Measurements from ENCODE around the gene SULT2A1. TPM values are rescaled to one million over a fixed set of nuclear protein-coding genes. Genes with fewer than 3 reads are reported as not detected.
A peak's percentile ranks its signal among the peaks of the same experiment; 100 is the strongest.
"Not testable (repeated sequence)": the region's sequence is repeated elsewhere in the genome, so short reads cannot be mapped to it uniquely, and the experiment has no call there.

The SULT2A1 gene, protein sequence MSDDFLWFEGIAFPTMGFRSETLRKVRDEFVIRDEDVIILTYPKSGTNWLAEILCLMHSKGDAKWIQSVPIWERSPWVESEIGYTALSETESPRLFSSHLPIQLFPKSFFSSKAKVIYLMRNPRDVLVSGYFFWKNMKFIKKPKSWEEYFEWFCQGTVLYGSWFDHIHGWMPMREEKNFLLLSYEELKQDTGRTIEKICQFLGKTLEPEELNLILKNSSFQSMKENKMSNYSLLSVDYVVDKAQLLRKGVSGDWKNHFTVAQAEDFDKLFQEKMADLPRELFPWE
- not detected for polyA plus RNA-seq (ENCODE audit: low read depth in 6 of 6)

DNA sequence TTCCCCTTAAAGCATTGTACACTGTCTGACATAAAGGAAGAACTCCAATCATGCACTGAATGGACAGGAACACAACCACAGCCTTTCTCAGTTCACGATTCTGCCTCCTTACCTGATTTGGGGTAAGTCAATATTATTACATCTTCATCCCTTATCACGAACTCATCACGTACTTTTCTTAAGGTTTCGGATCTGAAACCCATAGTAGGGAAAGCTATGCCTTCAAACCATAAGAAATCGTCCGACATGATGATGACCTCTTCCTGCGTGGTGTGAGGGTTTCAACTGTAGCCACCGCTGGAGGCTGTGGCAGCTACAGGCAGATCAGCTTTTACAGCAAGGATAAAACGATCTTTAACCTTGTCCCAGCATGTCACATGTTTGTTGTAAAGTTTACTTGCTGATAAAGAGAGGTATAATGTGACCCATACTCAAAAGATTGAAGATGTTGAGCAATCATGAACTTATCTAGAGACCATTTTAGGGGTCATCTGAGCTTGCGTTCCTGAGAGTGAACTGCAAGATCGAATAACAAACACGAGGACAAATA, at the start of gene SULT2A1:
Gene SULT2A1, minus strand, starts transcription at position 306 of the 550 bp plus-strand sequence. Its CDS starts 58 bp downstream, at position 248.
- DNase-seq (no peak), ATAC-seq (ENCODE audit: low read depth in 2 of 2) (no peak)
- Mint-ChIP-seq H3K9me3 (peaks cover 0 to 5% (median 0%) of the 10 kb centered on the region in 7 donors), H3K4me3 (no peak within 1 kb of the TSS), H3K36me3 (no peaks in the 10 kb centered on the region), H3K4me1 (no peaks in the 10 kb centered on the region), H3K27me3 (peaks cover 28 to 37% (median 32%) of the 10 kb centered on the region in 3 donors), H3K27ac (no peak within 1 kb of the TSS)

DNA sequence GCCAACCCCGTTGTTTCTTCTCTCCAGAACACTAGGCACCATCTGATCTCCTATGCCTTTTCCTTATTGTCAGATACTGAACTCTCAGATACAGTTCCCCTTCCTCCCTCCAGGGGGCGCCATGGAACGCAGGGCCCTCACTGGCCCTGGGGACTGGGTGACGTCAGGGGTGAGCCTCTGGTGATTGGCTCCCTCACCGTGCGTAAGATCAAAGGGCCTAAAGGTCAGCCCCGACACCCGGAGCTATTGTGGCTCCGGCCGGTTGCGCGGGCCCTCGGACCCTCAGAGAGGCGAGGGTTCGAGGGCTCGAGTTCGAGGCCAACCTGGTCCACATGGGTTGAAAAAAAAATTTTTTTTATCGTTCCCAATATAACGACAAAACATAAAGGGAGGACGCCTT, 42.5 kb upstream of the SULT2A1 start:
- not testable (repeated sequence) for ATAC-seq (ENCODE audit: low read depth in 2 of 2); DNase-seq; H3K4me3 Mint-ChIP-seq; H3K4me1 Mint-ChIP-seq; H3K27ac Mint-ChIP-seq; H3K36me3 Mint-ChIP-seq; H3K9me3 Mint-ChIP-seq; H3K27me3 Mint-ChIP-seq

DNA sequence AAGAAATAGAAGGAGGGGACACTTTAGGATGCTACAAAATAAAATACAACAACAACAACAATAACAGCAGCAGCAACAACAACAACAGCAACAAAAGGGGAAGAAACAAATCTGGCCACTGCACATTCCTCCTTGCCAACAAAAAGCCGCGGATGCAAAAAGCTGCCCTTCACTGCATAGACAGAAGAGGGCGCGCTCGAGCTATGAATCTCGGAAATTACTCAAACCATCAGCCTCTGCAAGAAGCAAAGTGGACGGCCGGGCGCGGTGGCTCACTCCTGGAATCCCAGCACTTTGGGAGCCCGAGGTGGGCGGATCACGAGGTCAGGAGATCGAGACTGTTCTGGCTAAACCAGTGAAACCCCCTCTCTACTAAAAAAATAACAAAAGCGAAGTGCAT, 34.0 kb upstream of the SULT2A1 start:
- not testable (repeated sequence) for H3K27me3 Mint-ChIP-seq; H3K9me3 Mint-ChIP-seq; ATAC-seq (ENCODE audit: low read depth in 2 of 2); H3K27ac Mint-ChIP-seq; H3K4me1 Mint-ChIP-seq; H3K4me3 Mint-ChIP-seq; H3K36me3 Mint-ChIP-seq
- DNase-seq, result peak; percentile 79

DNA sequence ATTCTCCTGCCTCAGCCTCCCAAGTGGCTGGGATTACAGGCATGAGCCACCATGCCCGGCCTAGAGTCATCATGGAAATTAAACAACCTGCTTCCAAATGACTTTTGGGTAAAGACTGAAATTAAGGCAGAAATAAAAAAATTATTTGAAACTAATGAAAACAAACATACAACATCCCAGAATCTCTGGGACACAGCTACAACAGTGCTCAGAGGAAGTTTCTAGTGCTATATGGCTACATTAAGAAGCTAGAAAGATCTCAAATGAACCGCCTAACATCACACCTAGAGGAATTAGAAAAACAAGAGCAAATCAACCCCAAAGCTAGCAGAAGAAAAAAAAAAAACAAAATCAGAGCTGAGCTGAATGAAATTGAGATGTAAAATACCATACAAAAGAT, 24.1 kb upstream of the SULT2A1 start:
- H3K27ac Mint-ChIP-seq; H3K27me3 Mint-ChIP-seq; H3K9me3 Mint-ChIP-seq; DNase-seq; H3K4me3 Mint-ChIP-seq; H3K4me1 Mint-ChIP-seq; ATAC-seq (ENCODE audit: low read depth in 2 of 2); H3K36me3 Mint-ChIP-seq: not testable (repeated sequence)

DNA sequence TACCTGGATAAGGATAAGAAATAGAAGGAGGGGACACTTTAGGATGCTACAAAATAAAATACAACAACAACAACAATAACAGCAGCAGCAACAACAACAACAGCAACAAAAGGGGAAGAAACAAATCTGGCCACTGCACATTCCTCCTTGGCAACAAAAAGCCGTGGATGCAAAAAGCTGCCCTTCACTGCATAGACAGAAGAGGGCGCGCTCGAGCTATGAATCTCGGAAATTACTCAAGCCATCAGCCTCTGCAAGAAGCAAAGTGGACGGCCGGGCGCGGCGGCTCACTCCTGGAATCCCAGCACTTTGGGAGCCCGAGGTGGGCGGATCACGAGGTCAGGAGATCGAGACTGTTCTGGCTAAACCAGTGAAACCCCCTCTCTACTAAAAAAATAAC, 23.2 kb upstream of the SULT2A1 start:
- not testable (repeated sequence) for H3K27ac Mint-ChIP-seq

DNA sequence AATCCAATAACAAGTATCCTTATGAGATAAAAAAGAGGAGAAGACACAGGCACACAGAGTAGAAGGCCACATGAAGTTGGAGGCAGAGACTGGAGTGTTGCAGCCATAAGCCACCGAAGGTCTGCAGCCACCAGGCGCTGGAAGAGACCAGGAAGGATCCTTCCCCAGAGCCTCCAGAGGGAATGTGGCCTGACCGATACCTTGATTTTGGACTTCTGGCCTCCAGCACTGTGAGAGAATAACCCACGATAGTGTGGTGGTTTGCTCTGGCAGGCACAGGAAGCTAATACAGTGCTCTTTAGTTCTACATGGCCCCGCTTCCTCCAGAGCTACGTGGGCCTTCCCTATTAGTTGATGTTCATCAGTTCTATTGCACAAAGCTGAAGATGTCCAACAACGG, 15.3 kb upstream of the SULT2A1 start:
- Mint-ChIP-seq H3K27ac (no peak overlapping the region), H3K27me3 (peaks cover 9 to 26% (median 14%) of the 10 kb centered on the region in 3 donors), H3K36me3 (no peaks in the 10 kb centered on the region), H3K9me3 (peaks cover 0 to 3% (median 0%) of the 10 kb centered on the region in 7 donors), H3K4me3 (no peak overlapping the region), H3K4me1 (no peaks in the 10 kb centered on the region)
- no peak for DNase-seq
- ATAC-seq (ENCODE audit: low read depth in 2 of 2), result no peak

More for the DNA sequence above, 23.2 kb upstream of the SULT2A1 start:
- H3K9me3 Mint-ChIP-seq; ATAC-seq (ENCODE audit: low read depth in 2 of 2); H3K4me1 Mint-ChIP-seq; H3K36me3 Mint-ChIP-seq; H3K27me3 Mint-ChIP-seq; H3K4me3 Mint-ChIP-seq: not testable (repeated sequence)
- peak; percentile 44 for DNase-seq

DNA sequence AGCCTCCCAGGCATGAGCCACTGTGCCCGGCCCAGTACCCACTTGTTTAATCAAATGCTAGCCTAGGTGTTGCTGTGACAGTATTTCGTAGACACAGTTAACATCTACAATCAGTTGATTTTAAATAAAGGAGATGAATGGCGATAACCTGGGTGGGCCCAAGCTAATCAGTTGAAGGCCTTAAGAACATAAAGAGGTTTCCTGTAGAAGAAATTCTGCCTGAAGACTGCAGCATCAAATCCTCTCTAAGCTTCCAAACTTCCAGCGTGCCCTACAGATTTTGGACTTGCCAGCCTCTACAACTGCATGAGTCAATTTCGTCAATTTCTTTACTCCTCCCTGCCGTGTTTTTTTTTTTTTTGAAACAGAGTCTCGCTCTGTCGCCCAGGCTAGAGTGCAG, 13.2 kb upstream of the SULT2A1 start:
- no peak overlapping the region for H3K27ac Mint-ChIP-seq

DNA sequence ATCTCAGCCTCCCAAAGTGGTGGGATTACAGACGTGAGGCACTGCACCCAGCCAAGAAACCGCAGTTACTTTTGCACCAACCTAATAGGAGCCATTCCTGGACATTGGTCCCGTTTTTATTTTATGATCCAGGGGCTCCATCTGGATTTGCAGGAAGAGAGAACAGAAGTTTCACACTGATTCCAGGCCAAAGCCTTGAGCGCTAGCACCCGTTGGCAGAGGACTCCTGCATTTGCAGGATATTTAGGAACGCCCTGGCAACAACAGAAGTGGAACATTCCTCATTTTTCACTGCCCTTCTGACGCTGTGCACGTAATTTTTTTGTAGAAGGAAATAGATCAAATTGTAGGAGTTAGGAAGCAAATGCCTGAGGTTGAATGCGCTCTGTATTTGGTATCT, 11.7 kb upstream of the SULT2A1 start:
- ATAC-seq (ENCODE audit: low read depth in 2 of 2) (no peak), DNase-seq (no peak)
- Mint-ChIP-seq H3K27me3 (peaks cover 9 to 26% (median 13%) of the 10 kb centered on the region in 3 donors), H3K9me3 (peaks cover 0 to 10% (median 4%) of the 10 kb centered on the region in 7 donors), H3K4me3 (no peak overlapping the region), H3K4me1 (no peaks in the 10 kb centered on the region), H3K27ac (no peak overlapping the region), H3K36me3 (no peaks in the 10 kb centered on the region)

More for the DNA sequence above, 13.2 kb upstream of the SULT2A1 start:
- H3K4me1 Mint-ChIP-seq, result no peaks in the 10 kb centered on the region
- ATAC-seq (ENCODE audit: low read depth in 2 of 2), result no peak
- peaks cover 9 to 26% (median 14%) of the 10 kb centered on the region in 3 donors for H3K27me3 Mint-ChIP-seq
- no peaks in the 10 kb centered on the region for H3K36me3 Mint-ChIP-seq
- DNase-seq, result no peak
- peaks cover 0 to 10% (median under 1%) of the 10 kb centered on the region in 7 donors for H3K9me3 Mint-ChIP-seq
- H3K4me3 Mint-ChIP-seq, result no peak overlapping the region

DNA sequence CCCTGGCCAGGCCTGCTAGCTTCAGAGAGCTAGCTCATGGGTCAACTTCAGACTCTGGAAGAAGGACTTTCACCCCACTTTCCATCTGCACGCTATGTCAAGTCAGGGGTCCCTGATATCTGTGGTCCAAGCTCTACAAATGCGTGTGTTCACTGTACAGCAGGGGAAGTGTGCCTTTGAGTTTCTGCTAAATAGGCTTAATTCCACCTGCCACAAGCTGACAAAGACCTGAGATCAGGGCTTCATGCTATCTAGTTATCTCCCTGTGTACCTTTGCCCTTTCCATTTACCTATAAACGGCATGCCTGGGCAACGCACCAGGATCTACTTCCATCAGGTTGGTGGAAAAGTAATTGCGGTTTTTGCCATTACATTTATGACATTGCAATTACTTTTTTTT, 10.7 kb upstream of the SULT2A1 start:
- Mint-ChIP-seq H3K27ac (no peak overlapping the region), H3K4me1 (no peaks in the 10 kb centered on the region)

DNA sequence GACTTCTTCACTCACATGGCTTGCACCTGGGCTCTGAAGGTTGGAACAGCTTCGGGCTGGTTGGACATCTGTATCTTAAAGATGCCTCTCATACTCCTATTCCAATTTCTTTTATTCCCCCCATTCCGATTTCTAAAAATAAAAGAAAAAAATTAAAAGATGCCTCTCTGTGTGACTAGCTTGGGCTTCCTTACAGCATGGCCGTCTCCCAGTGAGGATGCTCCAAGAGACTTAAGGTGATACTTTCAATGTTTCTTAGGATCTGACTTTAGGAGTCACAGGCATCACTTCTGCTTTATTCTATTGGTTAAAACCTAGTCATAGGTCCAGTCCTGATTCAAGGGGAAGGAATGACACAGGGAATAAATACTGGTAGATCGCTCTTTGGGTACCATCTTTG, 9.9 kb upstream of the SULT2A1 start:
- no peak overlapping the region for H3K4me3 Mint-ChIP-seq
- peaks cover 0 to 12% of the 10 kb centered on the region in 2 donors for H3K36me3 Mint-ChIP-seq
- ATAC-seq (ENCODE audit: low read depth in 2 of 2) (no peak), DNase-seq (no peak)
- H3K4me1 Mint-ChIP-seq, result no peaks in the 10 kb centered on the region
- peaks cover 4 to 22% (median 5%) of the 10 kb centered on the region in 7 donors for H3K9me3 Mint-ChIP-seq
- peaks cover 9 to 26% (median 13%) of the 10 kb centered on the region in 3 donors for H3K27me3 Mint-ChIP-seq
- no peak overlapping the region for H3K27ac Mint-ChIP-seq

More for the DNA sequence above, 10.7 kb upstream of the SULT2A1 start:
- Mint-ChIP-seq H3K4me3 (no peak overlapping the region), H3K36me3 (peaks cover 0 to 9% of the 10 kb centered on the region in 2 donors), H3K27me3 (peaks cover 9 to 22% (median 12%) of the 10 kb centered on the region in 3 donors), H3K9me3 (peaks cover 2 to 18% (median 5%) of the 10 kb centered on the region in 7 donors)
- ATAC-seq (ENCODE audit: low read depth in 2 of 2), result no peak
- no peak for DNase-seq

DNA sequence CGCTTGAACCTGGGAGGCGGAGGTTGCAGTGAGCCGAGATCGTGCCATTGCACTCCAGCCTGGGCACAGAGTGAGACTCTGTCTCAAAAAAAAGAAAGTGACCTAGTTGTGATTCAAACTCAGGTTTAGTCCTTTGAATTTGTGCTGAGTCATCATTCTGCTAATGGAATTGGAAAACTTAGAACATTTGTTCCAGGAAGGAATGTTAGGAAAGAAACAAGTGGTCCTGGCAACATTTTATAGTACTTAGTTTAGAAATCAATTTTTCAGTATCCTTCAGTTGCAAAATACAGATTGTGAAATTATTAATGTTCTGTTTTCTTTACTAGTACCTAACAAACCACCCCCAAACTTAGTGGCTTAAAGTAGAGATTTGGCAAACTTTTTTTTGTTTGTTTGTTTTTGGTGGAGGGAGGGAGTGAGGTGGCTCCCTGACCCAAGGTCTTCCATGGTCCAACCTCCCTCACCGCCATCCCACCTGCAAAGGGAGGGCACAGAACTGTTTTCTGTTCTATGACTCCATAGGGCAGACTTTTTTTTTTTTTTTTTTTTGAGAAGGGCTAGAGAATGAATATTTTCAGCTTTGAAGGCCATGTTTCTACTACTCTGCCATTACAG, 9.2 kb upstream of the SULT2A1 start:
- Mint-ChIP-seq H3K9me3 (peaks cover 4 to 25% (median 5%) of the 10 kb centered on the region in 7 donors), H3K4me1 (no peaks in the 10 kb centered on the region), H3K36me3 (peaks cover 0 to 12% of the 10 kb centered on the region in 2 donors), H3K27me3 (peaks cover 14 to 22% (median 15%) of the 10 kb centered on the region in 3 donors), H3K27ac (no peak overlapping the region), H3K4me3 (peak overlapping the region in 1 of 8 donors; percentile 25)
- ATAC-seq (ENCODE audit: low read depth in 2 of 2) (no peak), DNase-seq (no peak)

DNA sequence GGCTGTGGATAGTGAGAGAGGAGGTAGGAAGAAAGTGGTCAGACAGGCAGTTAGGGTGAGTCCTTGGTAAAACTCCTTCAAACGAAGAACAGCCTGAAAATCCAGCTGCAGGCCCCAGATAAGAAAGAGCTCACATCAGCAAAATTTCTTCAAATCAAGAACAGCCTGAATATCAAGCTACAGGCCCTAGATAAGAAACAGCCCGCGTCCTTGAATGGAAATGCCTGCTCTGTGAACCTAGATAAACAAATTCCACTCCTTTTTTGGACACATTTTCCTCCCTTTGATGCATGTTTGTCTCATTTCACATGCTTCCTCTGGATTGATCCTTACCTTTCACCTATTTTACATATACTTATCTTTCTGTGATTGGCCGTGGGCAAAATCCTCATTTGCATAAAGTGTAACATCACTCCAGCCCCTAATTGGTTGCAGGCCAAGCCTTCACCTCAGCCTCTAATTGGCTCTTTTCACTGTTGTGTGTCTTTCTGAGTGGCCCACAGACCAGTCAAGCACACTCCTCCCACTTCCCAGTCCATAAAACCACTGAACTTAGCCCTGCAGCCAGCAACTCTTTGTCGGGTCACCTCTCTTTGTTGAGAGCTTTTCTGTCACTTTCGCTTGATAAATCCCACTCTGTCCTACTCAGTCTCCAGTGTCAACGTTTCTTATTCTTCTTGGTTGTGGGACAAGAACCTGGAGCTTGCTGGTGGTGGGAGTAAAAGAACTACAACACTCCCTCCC, 6.0 kb upstream of the SULT2A1 start:
- ATAC-seq (ENCODE audit: low read depth in 2 of 2) (no peak), DNase-seq (no peak)
- no peaks in the 10 kb centered on the region for H3K4me1 Mint-ChIP-seq
- peaks cover 4 to 25% (median 5%) of the 10 kb centered on the region in 7 donors for H3K9me3 Mint-ChIP-seq
- H3K36me3 Mint-ChIP-seq, result peaks cover 0 to 12% of the 10 kb centered on the region in 2 donors
- H3K4me3 Mint-ChIP-seq, result no peak overlapping the region
- peaks cover 9 to 23% (median 14%) of the 10 kb centered on the region in 3 donors for H3K27me3 Mint-ChIP-seq
- H3K27ac Mint-ChIP-seq, result peak overlapping the region in 2 of 6 donors; percentile 46 to 56

DNA sequence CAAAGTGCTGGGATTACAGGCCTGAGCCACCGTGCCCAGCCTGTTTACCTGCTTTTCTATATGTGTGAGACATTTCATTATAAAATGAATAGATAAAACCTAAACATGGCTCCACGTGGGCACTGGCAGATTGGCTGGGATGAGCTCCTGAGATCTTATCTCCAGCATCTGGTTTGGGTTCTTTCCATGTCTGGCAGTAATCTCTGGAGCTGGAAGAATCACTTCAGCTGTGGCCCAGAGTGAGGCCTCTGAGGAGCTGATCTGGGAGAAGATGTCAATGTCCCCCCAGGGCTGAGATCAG, 5.5 kb upstream of the SULT2A1 start:
- ATAC-seq (ENCODE audit: low read depth in 2 of 2) (no peak), DNase-seq (no peak)
- no peaks in the 10 kb centered on the region for H3K4me1 Mint-ChIP-seq
- peaks cover 14 to 23% (median 14%) of the 10 kb centered on the region in 3 donors for H3K27me3 Mint-ChIP-seq
- H3K4me3 Mint-ChIP-seq, result no peak overlapping the region
- no peak overlapping the region for H3K27ac Mint-ChIP-seq
- H3K36me3 Mint-ChIP-seq, result peaks cover 0 to 12% of the 10 kb centered on the region in 2 donors
- H3K9me3 Mint-ChIP-seq, result peaks cover 4 to 24% (median 5%) of the 10 kb centered on the region in 7 donors
